ENCODE measurements around the gene SLC39A11. TPM values are rescaled to one million over a fixed set of nuclear protein-coding genes. Genes with fewer than 3 reads are reported as not detected.

SLC39A11 gene
- total and polyA plus RNA-seq, 3 donors from 2014 or later: 11.4 to 18.6 (median 18.0) TPM

DNA sequence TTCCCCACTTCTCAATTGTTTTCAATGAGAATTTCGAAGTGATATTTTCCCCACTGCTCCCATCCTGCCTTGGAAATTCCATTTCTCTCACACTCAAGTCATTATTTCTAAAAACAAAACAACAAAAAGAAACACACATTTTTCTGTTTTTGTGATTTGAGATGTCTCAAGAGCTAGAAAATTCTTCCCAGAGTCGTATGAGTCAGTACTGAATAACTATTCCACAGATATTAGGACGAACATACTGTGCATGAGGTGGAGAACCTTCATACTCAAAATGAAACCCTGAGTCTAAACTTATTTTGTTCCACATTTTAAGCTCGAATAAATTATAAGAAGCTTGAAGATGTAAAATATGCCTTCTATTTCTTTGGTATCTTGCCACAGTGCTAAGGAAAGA is 204.6 kb downstream of the SLC39A11 start:
- 87 to 93% methylated on average over 4 of the region's 4 CpGs for WGBS, 2 donors
- Histone ChIP-seq H3K4me1 (no peaks in the 10 kb centered on the region), H3K27me3 (no peaks in the 10 kb centered on the region), H3K27ac (no peak overlapping the region), H3K4me3 (no peak overlapping the region), H3K36me3 (ENCODE audit: low read depth, missing control alignments) (no peaks in the 10 kb centered on the region), H3K9me3 (no peaks in the 10 kb centered on the region)
- TF ChIP-seq, protein P1, sequence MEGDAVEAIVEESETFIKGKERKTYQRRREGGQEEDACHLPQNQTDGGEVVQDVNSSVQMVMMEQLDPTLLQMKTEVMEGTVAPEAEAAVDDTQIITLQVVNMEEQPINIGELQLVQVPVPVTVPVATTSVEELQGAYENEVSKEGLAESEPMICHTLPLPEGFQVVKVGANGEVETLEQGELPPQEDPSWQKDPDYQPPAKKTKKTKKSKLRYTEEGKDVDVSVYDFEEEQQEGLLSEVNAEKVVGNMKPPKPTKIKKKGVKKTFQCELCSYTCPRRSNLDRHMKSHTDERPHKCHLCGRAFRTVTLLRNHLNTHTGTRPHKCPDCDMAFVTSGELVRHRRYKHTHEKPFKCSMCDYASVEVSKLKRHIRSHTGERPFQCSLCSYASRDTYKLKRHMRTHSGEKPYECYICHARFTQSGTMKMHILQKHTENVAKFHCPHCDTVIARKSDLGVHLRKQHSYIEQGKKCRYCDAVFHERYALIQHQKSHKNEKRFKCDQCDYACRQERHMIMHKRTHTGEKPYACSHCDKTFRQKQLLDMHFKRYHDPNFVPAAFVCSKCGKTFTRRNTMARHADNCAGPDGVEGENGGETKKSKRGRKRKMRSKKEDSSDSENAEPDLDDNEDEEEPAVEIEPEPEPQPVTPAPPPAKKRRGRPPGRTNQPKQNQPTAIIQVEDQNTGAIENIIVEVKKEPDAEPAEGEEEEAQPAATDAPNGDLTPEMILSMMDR (IDR thresholded peaks at IDR 0.05): no peak
- no peak for TF ChIP-seq POLR2A (IDR thresholded peaks at IDR 0.05)
- DNase-seq: no peak
- intact Hi-C loops (cut with DNase I; ENCODE audit: low total_unique reads): no loop called here

DNA sequence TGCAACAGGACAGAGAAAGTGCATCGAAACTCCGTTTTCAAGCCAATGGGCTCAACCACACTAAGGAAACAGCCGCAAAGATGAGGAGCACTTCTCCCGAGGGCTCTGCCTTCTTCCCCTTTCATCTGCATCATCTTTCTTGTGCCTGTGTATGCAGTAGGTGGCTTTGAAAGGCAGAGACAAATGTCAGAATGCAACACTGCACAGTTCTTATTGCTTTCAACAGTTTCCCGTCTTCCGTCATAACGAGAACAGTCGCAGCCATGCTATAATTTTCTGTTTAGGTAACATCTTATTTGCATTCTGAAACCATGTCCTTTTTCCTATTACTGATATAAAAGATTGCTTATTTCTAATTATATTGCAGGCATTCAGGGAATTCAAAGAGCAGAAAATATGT is 205.2 kb downstream of the SLC39A11 start:
- intact Hi-C loops (cut with DNase I; ENCODE audit: low total_unique reads): no loop called here
- WGBS, 2 donors: 84 to 98% methylated on average over 8 of the region's 8 CpGs
- no peaks in the 10 kb centered on the region for H3K27me3 ChIP-seq
- no peak overlapping the region for H3K4me3 ChIP-seq
- H3K9me3 ChIP-seq: no peaks in the 10 kb centered on the region
- H3K36me3 ChIP-seq (ENCODE audit: low read depth, missing control alignments): no peaks in the 10 kb centered on the region
- no peak overlapping the region for H3K27ac ChIP-seq
- no peak for DNase-seq
- TF ChIP-seq, protein P1 (IDR thresholded peaks at IDR 0.05): no peak
- no peak for TF ChIP-seq POLR2A (IDR thresholded peaks at IDR 0.05)
- H3K4me1 ChIP-seq: no peaks in the 10 kb centered on the region

DNA sequence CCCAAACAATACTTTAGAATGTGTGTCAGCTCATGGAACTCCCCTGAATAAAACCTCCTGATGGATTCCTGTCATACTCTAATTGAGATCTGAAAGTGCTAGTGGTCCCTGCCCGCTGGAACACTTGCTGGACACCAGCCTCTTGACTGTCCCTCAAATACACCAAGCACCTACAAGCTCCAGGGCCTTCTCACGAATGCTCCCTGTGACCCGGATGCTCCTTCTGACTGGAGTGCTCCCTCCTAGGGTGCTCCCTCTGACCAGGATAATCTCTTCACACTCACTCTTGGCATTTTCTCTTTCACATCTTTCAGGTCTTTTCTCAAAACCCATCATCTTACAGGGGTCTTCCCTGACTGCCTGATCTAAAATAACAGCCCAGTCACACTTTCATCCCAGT is 205.9 kb downstream of the SLC39A11 start:
- intact Hi-C loops (cut with DNase I; ENCODE audit: low total_unique reads): no loop called here
- Histone ChIP-seq H3K36me3 (ENCODE audit: low read depth, missing control alignments) (no peaks in the 10 kb centered on the region), H3K9me3 (no peaks in the 10 kb centered on the region), H3K27me3 (no peaks in the 10 kb centered on the region), H3K27ac (no peak overlapping the region), H3K4me1 (no peaks in the 10 kb centered on the region), H3K4me3 (no peak overlapping the region)
- 93 to 97% methylated on average over 3 of the region's 3 CpGs for WGBS, 2 donors
- no peak for DNase-seq
- TF ChIP-seq POLR2A (IDR thresholded peaks at IDR 0.05): no peak
- TF ChIP-seq, protein P1 (IDR thresholded peaks at IDR 0.05): no peak

DNA sequence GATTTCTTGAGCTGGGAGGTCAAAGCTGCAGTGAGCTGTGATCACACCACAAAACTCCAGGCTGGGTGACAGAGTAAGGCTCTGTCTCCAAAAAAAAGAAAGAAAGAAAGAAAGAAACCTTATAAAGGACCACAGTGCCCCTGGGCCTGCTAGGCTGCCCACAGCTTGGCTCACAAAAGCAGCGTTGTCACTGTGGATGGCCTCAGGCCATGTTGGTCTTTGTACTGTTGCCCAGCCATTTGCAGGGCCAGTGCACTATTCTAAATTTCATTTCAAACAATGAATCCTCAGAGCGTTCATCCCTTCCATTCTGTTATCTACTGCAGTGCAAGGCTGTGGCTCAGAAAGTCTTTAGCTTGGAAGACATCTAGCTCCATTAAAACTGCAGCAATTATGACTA is 208.4 kb downstream of the SLC39A11 start:
- no peak overlapping the region for H3K27ac ChIP-seq
- TF ChIP-seq, protein P1 (IDR thresholded peaks at IDR 0.05): no peak
- no peak for TF ChIP-seq POLR2A (IDR thresholded peaks at IDR 0.05)
- H3K4me3 ChIP-seq: no peak overlapping the region
- H3K4me1 ChIP-seq: no peaks in the 10 kb centered on the region
- intact Hi-C loops (cut with DNase I; ENCODE audit: low total_unique reads): no loop called here
- no peak for DNase-seq
- H3K27me3 ChIP-seq: no peaks in the 10 kb centered on the region
- 72 to 82% methylated on average over 2 of the region's 2 CpGs for WGBS, 2 donors
- no peaks in the 10 kb centered on the region for H3K9me3 ChIP-seq
- H3K36me3 ChIP-seq (ENCODE audit: low read depth, missing control alignments): no peaks in the 10 kb centered on the region

DNA sequence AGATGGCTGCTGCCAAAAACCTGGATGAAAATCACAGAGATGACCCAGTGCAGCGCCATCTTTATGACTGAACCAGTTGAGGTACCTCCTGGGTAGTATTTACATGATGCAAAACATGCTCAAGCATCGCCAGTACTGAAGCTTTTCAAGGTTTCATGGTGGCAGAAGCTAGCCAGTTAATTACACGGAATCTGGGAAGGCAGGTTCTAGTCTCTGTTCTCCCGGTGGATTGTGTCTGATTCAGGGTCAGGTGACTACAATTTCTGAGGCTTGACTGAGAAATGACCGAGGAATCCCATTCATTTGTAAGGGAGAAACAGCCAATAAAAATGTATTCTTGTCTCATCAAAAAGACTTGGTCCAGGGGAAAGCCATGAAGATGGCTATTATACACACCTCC is 209.1 kb downstream of the SLC39A11 start:
- Histone ChIP-seq H3K4me1 (no peaks in the 10 kb centered on the region), H3K27ac (no peak overlapping the region), H3K4me3 (no peak overlapping the region), H3K9me3 (no peaks in the 10 kb centered on the region), H3K36me3 (ENCODE audit: low read depth, missing control alignments) (no peaks in the 10 kb centered on the region), H3K27me3 (no peaks in the 10 kb centered on the region)
- intact Hi-C loops (cut with DNase I; ENCODE audit: low total_unique reads): no loop called here
- no peak for TF ChIP-seq POLR2A (IDR thresholded peaks at IDR 0.05)
- TF ChIP-seq, protein P1 (IDR thresholded peaks at IDR 0.05): no peak
- no peak for DNase-seq
- WGBS, 2 donors: 85 to 93% methylated on average over 5 of the region's 5 CpGs

Data from testis (tissue), 3 donors.